VCaP (cell line): Measurements from ENCODE around the gene GPATCH8.

ENCODE experiments used
- H3K27ac ChIP-seq: fragments of 450-650 bp; 2 replicates; pipeline ENCODE4 v1.5.1; 2017
- TF ChIP-seq, protein P1 (sequence below): fragments of 450-650 bp; conservative IDR thresholded peaks from 2 replicates; pipeline ENCODE4 v1.5.1; 2017; ENCODE audit warnings: mild to moderate bottlenecking, moderate library complexity

Gene GPATCH8

DNA sequence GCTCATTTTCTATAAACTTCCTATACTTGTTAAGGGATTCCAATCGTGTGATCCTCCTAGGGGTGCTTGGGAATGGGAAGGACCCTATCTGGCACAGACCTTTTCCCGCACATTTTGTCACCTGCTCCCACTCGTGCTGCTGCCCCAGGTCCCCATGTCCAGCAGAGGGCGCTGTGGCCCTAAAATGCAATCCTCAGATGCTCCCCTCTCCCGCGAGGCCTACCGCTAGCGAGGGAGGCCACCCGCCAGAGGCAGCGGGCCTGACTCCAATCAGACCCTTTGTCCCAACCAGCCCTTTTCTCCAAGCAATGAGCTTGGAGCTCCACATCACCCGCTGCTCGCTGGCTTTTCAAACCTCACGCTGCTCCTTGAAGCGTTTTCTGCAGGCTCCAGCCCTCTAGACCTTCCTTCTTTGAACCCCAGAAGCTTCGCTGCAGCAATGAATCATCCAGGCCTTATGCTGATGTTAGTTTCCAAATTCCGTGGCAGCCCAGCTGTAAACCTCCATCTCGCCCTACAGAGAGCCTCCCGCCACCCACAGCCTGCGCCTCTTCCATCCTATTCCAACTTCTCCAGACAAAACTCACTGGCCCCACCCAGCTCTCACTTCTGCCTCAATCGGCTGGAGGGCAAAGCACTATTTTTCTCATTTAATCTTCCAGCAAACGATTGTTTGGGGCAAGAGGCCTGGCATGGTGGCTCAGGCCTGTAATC, 30.5 kb upstream of the GPATCH8 start:
- TF ChIP-seq, protein P1, sequence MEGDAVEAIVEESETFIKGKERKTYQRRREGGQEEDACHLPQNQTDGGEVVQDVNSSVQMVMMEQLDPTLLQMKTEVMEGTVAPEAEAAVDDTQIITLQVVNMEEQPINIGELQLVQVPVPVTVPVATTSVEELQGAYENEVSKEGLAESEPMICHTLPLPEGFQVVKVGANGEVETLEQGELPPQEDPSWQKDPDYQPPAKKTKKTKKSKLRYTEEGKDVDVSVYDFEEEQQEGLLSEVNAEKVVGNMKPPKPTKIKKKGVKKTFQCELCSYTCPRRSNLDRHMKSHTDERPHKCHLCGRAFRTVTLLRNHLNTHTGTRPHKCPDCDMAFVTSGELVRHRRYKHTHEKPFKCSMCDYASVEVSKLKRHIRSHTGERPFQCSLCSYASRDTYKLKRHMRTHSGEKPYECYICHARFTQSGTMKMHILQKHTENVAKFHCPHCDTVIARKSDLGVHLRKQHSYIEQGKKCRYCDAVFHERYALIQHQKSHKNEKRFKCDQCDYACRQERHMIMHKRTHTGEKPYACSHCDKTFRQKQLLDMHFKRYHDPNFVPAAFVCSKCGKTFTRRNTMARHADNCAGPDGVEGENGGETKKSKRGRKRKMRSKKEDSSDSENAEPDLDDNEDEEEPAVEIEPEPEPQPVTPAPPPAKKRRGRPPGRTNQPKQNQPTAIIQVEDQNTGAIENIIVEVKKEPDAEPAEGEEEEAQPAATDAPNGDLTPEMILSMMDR: peak; percentile 93
- H3K27ac ChIP-seq: peak overlapping the region; percentile 7; the same call in 1 of the 2 replicates

DNA sequence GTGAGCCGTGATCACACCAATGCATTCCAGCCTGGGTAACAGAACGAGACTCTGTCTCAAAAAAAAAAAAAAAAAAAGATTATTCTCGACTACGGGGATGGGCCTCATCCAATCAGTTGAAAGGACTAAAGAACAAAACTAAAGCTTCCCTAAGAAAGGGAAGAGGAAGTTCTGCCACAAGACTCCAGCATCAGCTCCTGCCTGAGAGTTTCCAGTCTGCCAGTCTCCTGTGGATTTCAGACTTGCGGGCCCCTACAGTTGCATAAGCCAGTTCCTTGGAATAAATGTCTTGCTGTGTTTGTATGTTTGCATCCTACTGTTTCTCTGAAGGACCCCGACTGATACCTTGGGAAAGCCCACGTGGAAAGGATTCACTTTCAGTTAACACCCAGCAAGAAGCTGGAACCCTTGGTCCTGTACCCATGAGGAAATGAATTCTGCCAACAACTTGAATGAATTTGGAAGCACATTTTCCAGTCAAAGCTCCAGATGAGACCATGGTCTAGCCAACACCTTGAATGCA, 27.8 kb upstream of the GPATCH8 start:
- TF ChIP-seq, protein P1: no peak
- H3K27ac ChIP-seq: no peak overlapping the region

DNA sequence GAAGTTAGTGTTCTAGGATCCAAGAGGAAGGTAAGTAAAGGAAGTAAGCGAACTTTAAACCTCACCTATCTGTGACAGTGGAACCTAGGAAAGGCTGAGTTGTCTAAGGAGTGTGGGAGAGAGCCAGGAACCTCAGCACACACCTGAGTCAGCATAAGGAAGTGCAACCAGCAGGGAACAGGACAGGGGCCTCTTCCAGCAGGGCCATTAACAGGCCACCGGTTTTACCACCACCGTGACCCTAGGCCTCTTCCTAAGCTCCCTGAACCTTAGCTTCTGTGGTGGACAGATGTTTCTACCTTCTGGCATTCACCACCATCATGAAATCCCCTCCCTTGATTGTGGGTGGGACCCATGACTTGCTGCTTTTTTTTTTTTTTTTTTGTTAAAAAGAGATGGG, 26.7 kb upstream of the GPATCH8 start:
- TF ChIP-seq, protein P1: no peak
- no peak overlapping the region for H3K27ac ChIP-seq

DNA sequence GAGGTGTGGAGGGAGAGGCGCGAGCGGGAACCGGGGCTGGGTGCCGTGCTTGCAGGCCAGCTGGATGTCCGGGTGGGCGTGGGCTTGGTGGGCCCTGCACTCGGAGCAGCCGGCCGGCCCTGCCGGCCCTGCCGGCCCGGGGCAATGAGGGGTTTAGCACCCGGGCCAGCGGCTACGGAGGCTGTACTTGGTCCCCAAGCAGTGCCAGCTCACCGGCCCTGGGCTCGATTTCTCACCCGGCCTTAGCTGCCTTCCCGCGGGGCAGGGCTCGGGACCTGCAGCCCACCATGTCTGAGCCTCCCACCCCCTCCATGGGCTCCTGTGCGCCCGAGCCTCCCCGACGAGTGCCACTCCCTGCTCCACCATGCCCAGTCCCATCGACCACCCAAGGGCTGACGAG, 24.7 kb upstream of the GPATCH8 start:
- H3K27ac ChIP-seq: no peak overlapping the region
- TF ChIP-seq, protein P1: no peak

DNA sequence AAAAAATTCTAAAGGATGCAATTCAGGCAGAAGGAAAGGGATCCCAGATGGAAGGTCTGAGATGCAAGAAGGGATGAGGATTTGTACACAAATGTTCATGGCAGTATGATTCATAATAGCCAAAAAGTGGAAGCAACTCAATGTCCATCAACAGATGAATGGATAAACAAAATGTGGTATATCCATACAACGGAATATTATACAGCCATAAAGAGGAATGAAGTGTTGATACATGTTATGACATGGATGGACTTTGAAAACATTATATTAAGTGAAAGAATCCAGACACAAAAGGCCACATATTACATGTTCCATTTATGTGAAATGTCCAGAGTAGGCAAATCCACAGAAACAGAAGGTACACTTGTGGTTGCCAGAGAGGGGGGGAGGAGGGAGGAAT, 23.9 kb upstream of the GPATCH8 start:
- H3K27ac ChIP-seq: no peak overlapping the region
- TF ChIP-seq, protein P1: no peak

DNA sequence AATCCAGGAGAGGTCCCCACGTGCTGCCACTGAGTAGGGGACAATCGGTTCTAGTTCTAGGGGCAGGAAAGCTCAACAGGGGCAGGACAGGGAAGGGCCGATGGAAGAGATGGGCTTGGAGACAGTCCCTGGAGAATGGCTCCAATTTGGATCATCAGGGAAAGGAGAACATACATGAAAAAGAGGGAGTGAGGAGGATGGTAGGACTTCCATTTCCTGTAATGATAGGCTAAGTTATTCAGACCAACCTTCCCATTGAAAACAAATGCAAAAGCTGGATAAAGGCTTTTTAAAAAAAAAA, 20.4 kb upstream of the GPATCH8 start:
- no peak overlapping the region for H3K27ac ChIP-seq
- TF ChIP-seq, protein P1: no peak

DNA sequence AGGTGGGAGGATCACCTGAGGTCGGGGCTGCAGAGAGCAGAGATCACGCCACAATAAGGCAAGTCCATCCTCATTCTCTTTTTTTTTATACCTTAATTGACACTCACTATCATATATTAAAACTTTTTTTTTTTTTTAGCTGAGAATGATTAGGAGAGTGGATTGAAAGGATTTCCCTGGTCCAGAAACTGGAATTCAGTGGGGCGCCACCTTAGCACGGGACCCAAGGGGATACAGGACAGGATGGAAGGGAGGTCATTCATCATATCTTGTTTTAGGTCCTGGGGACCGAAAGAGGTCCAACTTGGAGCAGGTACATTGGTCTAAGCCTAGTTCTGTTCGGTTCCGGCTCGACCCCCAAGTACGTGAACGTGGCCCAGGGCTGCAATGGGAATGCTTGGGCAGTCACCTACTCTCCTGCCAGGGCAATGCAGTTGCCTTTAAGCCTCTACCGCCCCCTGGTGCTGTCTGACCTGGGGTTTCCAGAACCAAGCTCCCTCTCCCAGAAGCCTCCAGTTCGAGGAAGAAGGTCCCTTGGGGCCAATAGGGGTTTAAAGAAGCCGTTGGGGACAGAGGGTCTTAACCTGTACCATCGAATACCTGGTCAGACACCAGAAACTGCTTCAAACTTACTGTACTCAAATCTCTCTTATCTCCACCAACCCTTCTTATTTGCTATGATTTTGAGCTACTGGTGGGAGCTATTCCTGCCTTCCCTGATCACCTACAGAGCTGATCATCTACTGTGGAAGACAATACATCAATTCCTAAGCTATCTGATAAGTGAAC, 19.9 kb upstream of the GPATCH8 start:
- H3K27ac ChIP-seq: no peak overlapping the region
- TF ChIP-seq, protein P1: peak; percentile 70
